Dendritic cell treated with granulocyte-macrophage colony-stimulating factor and Interleukin-4, amounts not matched to agents 40 ng/mL and 50 ng/mL, for 4 days (primary cell): ENCODE measurements around the gene TRPM1.
A peak's percentile ranks its signal among the peaks of the same experiment; 100 is the strongest.
"Not testable (repeated sequence)": the region's sequence is repeated elsewhere in the genome, so short reads cannot be mapped to it uniquely, and the experiment has no call there.

Experiments used
- H3K27ac Mint-ChIP-seq: one replicate; pipeline ENCODE4 v1.8.0; 2022; ENCODE audit warnings: mild to moderate bottlenecking, mixed read lengths
- H3K27me3 Mint-ChIP-seq: one replicate; pipeline ENCODE4 v1.8.0; 2022; ENCODE audit warnings: mild to moderate bottlenecking, mixed read lengths
- H3K36me3 Mint-ChIP-seq: one replicate; pipeline ENCODE4 v1.8.0; 2022; ENCODE audit warnings: low read depth, mixed read lengths
- H3K4me1 Mint-ChIP-seq: one replicate; pipeline ENCODE4 v1.8.0; 2022; ENCODE audit warnings: low read depth, mixed read lengths
- H3K4me3 Mint-ChIP-seq: one replicate; pipeline ENCODE4 v1.8.0; 2022; ENCODE audit warnings: mild to moderate bottlenecking, moderate library complexity, mixed read lengths
- H3K9me3 Mint-ChIP-seq: one replicate; pipeline ENCODE4 v1.8.0; 2022; ENCODE audit warnings: mixed read lengths
- intact Hi-C: fragments of 100-400 bp; cut with micrococcal nuclease; formaldehyde crosslinking; loops from one replicate; pipeline ENCODE4 v1.15.0; 2022

The TRPM1 gene

DNA sequence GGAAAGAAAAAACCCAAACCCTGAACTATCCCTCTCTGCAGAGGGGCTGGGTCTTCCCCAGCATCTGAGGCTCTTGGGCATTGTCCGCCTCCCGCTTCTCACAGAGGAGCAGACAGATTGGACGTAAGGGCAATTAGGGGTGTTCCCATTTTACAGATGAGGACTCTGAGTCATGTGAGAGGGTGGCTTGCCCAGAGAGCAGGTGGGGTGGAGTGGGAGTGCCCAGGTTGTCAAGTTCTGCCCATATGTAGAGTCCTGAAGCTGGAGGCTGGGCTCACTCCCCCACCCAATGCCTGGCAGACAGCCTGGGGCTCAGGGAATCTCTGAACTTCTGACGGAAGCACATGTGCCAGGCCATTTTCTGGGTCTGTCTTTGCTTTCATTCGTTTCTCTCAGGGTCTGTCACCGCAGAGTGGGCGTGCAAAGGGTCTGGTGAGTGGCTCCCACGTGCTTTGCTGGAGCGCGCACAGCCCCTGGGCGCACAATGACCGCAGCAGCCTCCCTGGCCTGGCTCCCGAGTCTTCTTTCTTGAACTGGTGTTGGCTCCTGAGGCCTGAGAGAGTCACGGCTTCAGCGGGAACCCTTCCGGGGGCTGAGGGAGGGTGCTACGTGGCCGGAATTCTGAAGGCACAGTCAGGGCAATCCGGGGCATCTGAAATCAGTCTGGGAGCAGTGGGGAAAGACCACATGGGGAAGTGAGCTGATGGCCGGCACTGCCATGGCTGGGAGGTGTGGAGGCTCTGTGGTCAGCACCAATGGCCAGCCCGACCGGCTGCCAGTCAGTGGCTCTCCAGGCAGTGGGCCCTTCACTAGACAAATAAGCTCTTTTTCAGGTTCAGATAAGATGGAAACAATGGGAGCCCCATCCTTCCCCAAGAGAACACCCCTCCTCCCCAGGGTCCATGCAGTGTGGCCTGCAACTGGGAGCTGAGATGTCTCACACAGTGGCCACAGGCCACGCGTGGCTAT, 1.1 kb upstream of the TRPM1 start:
- no peaks in the 10 kb centered on the region for H3K27me3 Mint-ChIP-seq
- H3K4me1 Mint-ChIP-seq: peaks cover 74% of the 10 kb centered on the region
- no peaks in the 10 kb centered on the region for H3K36me3 Mint-ChIP-seq
- no peak overlapping the region for H3K4me3 Mint-ChIP-seq
- H3K27ac Mint-ChIP-seq: peak overlapping the region; percentile 12
- H3K9me3 Mint-ChIP-seq: no peaks in the 10 kb centered on the region
- intact Hi-C loops: no loop called here

DNA sequence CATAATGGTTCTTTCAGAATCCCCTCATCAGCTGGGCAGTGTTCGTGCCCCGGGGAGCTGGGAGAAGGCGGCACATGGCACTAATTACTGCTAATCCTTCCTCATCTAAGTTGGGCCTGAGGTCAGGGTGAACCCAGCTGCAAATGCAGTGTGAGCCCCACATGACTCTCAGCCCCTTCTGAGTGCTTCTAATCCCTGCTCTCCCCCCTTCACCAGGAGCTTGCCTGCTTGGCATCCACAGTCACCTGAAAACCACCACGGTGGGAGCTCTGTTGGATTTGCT, 455 bp upstream of the TRPM1 start:
- H3K36me3 Mint-ChIP-seq: no peaks in the 10 kb centered on the region
- no peaks in the 10 kb centered on the region for H3K27me3 Mint-ChIP-seq
- H3K9me3 Mint-ChIP-seq: no peaks in the 10 kb centered on the region
- H3K4me1 Mint-ChIP-seq: peaks cover 67% of the 10 kb centered on the region
- intact Hi-C loops: no loop called here
- H3K4me3 Mint-ChIP-seq: no peak overlapping the region
- H3K27ac Mint-ChIP-seq: peak overlapping the region; percentile 12

DNA sequence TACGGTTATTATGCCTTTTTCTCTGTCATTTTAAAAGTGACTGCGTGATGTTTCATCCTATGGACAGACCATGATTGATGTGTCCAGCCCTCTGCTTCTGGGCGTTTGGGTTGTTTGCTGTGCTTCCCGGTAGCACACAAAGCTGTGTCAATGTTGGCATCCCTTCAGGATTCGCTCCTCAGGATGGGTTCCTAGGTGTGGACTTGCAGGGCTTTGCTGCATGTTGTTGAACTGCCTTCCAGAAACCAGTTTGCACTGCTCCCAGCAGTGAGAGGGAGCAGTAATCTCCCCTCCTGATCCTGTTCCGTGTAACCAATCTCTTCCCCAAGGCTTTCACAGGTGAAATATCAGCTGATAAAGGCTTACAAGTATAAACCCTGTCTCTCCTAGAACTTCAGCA, 787 bp downstream of the TRPM1 start:
- H3K36me3 Mint-ChIP-seq: no peaks in the 10 kb centered on the region
- H3K27ac Mint-ChIP-seq: peak overlapping the region; percentile 12
- H3K4me3 Mint-ChIP-seq: no peak overlapping the region
- intact Hi-C loops: no loop called here
- no peaks in the 10 kb centered on the region for H3K9me3 Mint-ChIP-seq
- no peaks in the 10 kb centered on the region for H3K27me3 Mint-ChIP-seq
- peaks cover 56% of the 10 kb centered on the region for H3K4me1 Mint-ChIP-seq

DNA sequence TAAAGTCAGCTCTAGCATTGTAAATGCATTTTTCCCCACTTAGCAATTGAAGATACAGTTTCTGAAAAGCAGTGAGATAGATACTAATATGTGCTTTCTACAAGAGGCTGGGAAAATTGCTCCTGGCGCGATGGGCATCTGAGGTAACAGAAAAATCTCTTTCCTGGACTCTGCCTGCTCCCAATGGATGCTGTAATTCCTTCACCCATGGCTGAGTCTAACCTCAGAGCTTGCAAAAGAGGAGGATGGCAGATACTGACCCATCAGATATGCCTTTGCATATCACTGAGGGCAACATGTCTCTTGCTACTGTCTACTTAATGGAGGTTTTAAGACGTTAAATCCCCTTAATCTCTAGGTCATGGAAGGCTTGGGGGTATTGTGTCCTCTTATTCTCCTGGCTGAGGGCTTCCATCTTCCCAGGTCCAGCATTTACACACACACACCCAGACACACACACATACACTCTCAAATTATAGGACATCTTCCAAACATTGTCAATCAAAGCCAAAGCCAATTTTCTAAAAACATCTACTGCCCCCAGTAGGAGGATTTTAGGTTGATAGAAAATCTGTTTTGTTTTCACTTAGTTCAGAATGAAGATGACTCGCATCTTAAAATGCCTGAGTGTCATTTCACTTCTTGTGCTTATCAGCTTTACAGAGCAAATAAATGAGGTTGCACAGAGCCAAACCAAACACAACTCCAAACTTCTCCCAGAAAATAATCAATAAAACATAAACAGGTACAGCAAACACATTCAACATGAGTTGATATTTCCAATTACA, 2.4 kb downstream of the TRPM1 start:
- peak overlapping the region; percentile 37 for H3K4me3 Mint-ChIP-seq
- H3K27ac Mint-ChIP-seq: peak overlapping the region; percentile 79
- peaks cover 45% of the 10 kb centered on the region for H3K4me1 Mint-ChIP-seq
- H3K9me3 Mint-ChIP-seq: no peaks in the 10 kb centered on the region
- H3K36me3 Mint-ChIP-seq: no peaks in the 10 kb centered on the region
- H3K27me3 Mint-ChIP-seq: no peaks in the 10 kb centered on the region
- intact Hi-C loops: no loop called here

DNA sequence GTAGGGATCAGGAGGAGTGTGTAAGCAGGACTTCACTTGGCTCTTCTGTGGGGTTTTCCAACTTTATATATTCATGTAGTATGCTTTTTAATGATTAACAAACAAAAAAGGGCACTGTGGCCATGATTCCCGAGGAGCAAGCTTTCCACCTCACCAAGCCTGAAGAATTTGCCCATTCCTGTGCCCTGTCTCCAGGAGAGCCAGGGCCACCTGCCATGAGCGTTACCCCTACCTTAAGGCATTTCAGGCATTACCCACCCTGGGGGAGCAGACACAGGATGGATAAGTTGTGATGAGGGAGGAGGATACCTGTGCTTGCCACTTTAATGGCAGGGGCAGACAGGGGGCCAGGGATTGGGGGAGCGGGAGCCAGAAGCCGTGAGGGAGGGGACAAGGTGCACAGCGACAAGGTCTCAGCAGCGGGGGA, 3.0 kb downstream of the TRPM1 start:
- H3K27ac Mint-ChIP-seq: peak overlapping the region; percentile 79
- no peak overlapping the region for H3K4me3 Mint-ChIP-seq
- intact Hi-C loops: no loop called here
- peaks cover 45% of the 10 kb centered on the region for H3K4me1 Mint-ChIP-seq
- no peaks in the 10 kb centered on the region for H3K9me3 Mint-ChIP-seq
- H3K27me3 Mint-ChIP-seq: no peaks in the 10 kb centered on the region
- H3K36me3 Mint-ChIP-seq: no peaks in the 10 kb centered on the region

DNA sequence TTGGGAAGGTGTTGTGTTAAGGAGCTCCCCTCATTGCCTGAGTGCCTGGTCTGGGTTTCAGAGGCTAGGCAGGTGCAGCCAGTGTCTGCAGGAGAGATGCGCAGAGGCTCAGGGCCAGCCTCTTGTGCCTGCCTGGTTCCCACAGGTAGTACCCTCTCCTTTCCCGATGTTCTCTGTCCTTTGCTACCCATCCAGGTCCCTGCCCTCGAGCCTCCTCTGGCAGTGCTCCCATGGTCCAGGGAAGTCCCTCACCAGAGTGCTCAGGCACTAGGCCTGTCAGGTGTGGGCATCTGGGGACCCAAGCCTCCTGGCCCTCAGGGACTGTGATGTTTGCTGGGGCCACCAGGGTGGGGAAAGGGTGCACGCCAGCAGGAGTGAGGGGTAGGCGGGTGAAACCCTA, 5.0 kb downstream of the TRPM1 start:
- Mint-ChIP-seq H3K36me3 (no peaks in the 10 kb centered on the region), H3K9me3 (no peaks in the 10 kb centered on the region), H3K4me1 (peaks cover 43% of the 10 kb centered on the region), H3K27me3 (no peaks in the 10 kb centered on the region), H3K4me3 (no peak overlapping the region), H3K27ac (peak overlapping the region; percentile 13)
- intact Hi-C loops: no loop called here

DNA sequence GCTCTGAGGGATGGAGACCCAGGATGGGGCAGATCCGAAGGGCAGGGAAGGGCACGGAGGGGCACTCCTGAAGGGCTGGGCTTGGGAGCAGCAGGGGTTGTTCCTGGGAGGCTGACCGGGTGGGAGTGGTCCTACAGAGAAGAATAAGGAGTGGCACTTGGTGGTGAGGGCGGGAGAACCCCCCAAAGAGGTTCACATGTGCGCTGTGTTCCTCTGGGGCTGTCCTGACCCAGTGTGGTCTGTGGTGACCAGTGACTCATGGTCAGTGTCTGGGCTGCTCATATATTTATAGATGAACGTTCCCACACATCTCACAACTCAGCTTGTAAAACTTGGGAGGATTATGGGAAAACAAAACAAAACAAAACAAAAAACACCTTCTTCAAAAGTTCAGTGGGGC, 10.0 kb downstream of the TRPM1 start:
- H3K36me3 Mint-ChIP-seq: no peaks in the 10 kb centered on the region
- peaks cover 8% of the 10 kb centered on the region for H3K9me3 Mint-ChIP-seq
- no peaks in the 10 kb centered on the region for H3K27me3 Mint-ChIP-seq
- peaks cover 21% of the 10 kb centered on the region for H3K4me1 Mint-ChIP-seq
- H3K4me3 Mint-ChIP-seq: no peak overlapping the region
- intact Hi-C loops: no loop called here
- H3K27ac Mint-ChIP-seq: peak overlapping the region; percentile 31

DNA sequence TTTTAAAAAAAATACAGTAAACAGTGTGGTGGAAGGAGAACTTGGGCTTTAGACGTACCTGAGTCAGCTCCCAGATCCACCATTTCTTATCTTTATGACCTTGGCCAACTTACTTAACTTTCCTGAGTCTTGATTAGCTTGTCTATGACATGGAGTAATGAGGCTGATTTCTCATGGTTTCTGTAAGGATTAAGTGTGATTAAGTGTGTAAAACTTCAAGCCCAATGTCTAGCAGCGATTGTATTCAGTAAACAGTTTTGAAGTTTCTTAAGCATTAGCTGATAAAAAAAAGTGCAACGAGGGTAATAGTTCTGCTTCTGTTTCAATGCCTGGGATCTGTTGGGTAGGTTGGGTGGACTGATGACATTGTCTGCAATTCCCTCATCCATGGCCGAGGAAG, 10.8 kb downstream of the TRPM1 start:
- Mint-ChIP-seq H3K27ac (no peak overlapping the region), H3K4me1 (peaks cover 21% of the 10 kb centered on the region), H3K36me3 (no peaks in the 10 kb centered on the region), H3K9me3 (peaks cover 8% of the 10 kb centered on the region), H3K4me3 (no peak overlapping the region), H3K27me3 (no peaks in the 10 kb centered on the region)
- intact Hi-C loops: no loop called here

DNA sequence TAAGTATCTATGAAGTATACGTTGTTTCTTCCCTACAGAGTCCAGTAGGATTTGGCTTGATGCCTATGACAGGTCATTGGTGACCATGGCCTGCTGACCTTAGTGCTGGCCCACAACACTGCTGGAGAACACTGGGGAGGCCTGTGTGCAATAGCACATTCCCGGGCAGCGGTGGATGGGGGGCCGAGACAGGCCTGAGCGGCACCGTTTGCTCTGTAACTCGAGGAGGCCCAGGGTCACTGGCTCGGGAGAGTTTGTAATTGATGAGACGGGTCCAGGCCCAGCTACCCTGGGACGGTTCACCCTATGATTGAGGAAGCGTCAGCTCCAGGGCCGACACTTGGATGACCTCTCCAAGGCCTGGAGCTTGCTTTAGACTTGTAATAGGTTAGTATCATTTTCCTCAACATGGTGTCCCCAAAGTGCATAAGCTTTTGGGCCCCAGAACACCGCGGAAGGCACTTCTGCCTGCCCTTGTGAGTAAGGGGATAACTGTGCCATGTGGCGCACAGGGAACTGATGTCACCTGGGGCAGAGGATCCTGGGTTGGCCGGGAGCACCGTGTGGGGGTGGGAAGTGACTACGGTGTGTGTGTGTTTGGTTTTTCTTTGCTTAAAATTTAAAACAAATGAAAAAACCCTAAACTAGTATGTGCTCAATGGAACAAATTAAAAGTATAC, 12.0 kb downstream of the TRPM1 start:
- peaks cover 21% of the 10 kb centered on the region for H3K4me1 Mint-ChIP-seq
- no peaks in the 10 kb centered on the region for H3K36me3 Mint-ChIP-seq
- H3K27ac Mint-ChIP-seq: no peak overlapping the region
- intact Hi-C loops: no loop called here
- H3K27me3 Mint-ChIP-seq: no peaks in the 10 kb centered on the region
- H3K9me3 Mint-ChIP-seq: peaks cover 8% of the 10 kb centered on the region
- no peak overlapping the region for H3K4me3 Mint-ChIP-seq

DNA sequence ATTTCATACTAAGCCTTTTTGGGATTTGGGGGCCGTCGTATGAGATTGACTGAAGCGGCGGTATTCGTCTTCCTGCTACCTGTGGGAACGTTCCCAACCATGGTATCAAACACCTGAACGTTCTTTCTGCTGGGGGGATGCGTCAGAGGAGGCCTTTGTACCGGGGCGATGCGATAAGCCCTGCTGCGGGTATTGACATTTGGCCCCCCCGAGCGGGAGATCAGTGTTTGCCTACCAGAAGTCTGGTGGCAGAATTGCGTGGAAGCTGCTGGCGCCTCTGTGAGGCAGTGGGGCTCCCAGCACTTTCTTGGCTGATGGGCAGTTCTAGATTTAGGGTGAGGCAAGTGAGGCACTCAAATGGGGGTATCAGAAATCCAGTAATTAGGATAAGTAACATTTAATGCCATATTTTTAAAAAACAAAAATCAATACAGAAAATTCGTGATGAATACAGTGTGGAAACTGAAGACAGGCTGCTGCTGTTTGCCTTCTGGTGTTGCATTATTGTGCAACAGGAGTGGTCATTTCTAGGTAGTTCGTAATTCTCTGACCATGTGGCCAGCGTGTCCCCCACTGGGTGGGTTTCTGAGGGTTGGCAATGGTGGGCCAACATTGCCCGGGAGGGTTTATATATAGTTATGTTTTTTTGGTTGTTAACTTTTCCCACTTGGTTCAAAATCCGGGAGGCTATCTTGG, 12.7 kb downstream of the TRPM1 start:
- no peak overlapping the region for H3K4me3 Mint-ChIP-seq
- H3K4me1 Mint-ChIP-seq: peaks cover 28% of the 10 kb centered on the region
- intact Hi-C loops: no loop called here
- H3K9me3 Mint-ChIP-seq: peaks cover 8% of the 10 kb centered on the region
- no peaks in the 10 kb centered on the region for H3K36me3 Mint-ChIP-seq
- no peak overlapping the region for H3K27ac Mint-ChIP-seq
- no peaks in the 10 kb centered on the region for H3K27me3 Mint-ChIP-seq

DNA sequence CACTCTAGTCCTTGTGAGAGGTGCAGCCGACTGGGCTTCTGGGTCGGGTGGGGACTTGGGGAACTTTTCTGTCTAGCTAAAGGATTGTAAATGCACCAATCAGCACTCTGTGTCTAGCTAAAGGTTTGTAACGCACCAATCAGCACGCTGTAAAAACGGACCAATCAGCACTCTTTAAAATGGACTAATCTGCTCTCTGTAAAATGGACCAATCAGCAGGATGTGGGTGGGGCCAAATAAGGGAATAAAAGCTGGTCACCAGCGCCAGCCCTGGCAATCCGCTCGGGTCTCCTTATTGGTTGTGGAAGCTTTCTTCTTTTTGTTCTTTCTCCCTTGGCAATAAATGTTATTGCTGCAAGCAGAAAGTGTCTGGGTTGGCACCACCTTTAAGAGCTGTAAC, 13.5 kb downstream of the TRPM1 start:
- not testable (repeated sequence) for H3K36me3 Mint-ChIP-seq

DNA sequence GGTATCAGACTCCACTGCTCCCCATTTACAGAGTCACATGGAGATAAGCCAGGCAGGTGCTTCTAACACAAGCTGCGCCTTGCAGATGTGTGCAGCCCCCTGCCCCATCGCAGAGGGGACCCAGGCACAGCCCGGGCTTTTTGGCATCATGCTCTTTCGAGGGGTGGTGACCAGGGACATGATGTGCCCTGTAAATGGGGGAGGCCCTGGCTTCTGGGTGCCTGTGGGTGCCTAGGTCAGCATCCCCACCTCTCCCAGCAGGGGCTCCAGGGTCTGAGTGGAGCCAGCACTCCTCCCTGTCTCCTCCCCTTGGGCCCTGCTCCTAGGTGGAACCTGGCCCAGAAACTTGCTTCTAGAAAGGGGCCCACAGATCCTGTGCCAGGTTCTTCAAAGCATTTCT, 15.2 kb downstream of the TRPM1 start:
- no peak overlapping the region for H3K4me3 Mint-ChIP-seq
- H3K27me3 Mint-ChIP-seq: peaks cover 2% of the 10 kb centered on the region
- no peak overlapping the region for H3K27ac Mint-ChIP-seq
- peaks cover 8% of the 10 kb centered on the region for H3K9me3 Mint-ChIP-seq
- H3K36me3 Mint-ChIP-seq: no peaks in the 10 kb centered on the region
- peaks cover 38% of the 10 kb centered on the region for H3K4me1 Mint-ChIP-seq
- intact Hi-C loops: no loop called here

More for the DNA sequence above, 13.5 kb downstream of the TRPM1 start:
- intact Hi-C loops, H3K9me3 Mint-ChIP-seq, H3K27ac Mint-ChIP-seq, H3K4me3 Mint-ChIP-seq, H3K27me3 Mint-ChIP-seq: not testable (repeated sequence)
- peaks cover 36% of the 10 kb centered on the region for H3K4me1 Mint-ChIP-seq

DNA sequence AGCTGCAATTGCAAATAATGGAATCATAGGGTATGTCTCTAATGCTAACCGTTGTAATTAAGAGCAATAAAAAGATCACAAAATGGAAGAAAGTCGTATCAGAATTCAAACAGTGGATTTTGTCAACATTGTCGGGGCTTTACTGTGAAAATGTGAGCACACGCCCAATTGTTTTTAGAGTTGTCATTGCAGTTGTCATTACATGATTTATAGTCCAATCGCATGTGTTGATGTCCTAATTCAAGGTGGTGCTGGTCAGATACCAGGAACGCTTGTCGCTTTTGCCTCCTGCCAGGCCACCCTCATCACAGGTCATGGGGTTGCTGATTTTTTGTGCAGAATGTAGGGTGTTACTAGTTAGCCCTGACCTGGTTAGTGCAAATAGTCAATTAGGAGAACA, 16.2 kb downstream of the TRPM1 start:
- intact Hi-C loops: no loop called here
- Mint-ChIP-seq H3K27me3 (peaks cover 2% of the 10 kb centered on the region), H3K4me3 (no peak overlapping the region), H3K27ac (no peak overlapping the region), H3K4me1 (peaks cover 45% of the 10 kb centered on the region), H3K36me3 (no peaks in the 10 kb centered on the region), H3K9me3 (peaks cover 8% of the 10 kb centered on the region)
